Measurements from ENCODE around the gene HK1.

HK1 gene

GRCh38 chr10:69346776-69347175 is 68.5 kb downstream of the HK1 start:
- DNase-seq (ENCODE audit: low spot score) = no peak

GRCh38 chr10:69348816-69349541 is 70.7 kb downstream of the HK1 start:
- DNase-seq (ENCODE audit: low spot score) = no peak

- no peak for DNase-seq (ENCODE audit: low spot score)
Observed at GRCh38 chr10:69349542-69349888, 71.2 kb downstream of the HK1 start.

GRCh38 chr10:69351589-69351988 is 73.3 kb downstream of the HK1 start:
- DNase-seq (ENCODE audit: low spot score) = no peak

GRCh38 chr10:69352569-69353264 is 74.4 kb downstream of the HK1 start:
- DNase-seq (ENCODE audit: low spot score) = no peak

- DNase-seq (ENCODE audit: low spot score) = no peak
Observed at GRCh38 chr10:69353977-69354635, 75.8 kb downstream of the HK1 start.

- no peak for DNase-seq (ENCODE audit: low spot score)
Observed at GRCh38 chr10:69356187-69356586, 77.9 kb downstream of the HK1 start.

GRCh38 chr10:69358148-69358795 is 80.0 kb downstream of the HK1 start:
- no peak for DNase-seq (ENCODE audit: low spot score)

GRCh38 chr10:69359148-69359547 is 80.9 kb downstream of the HK1 start:
- no peak for DNase-seq (ENCODE audit: low spot score)

- DNase-seq (ENCODE audit: low spot score) = no peak
Observed at GRCh38 chr10:69359594-69359993, 81.3 kb downstream of the HK1 start.

GRCh38 chr10:69360485-69361302 is 82.4 kb downstream of the HK1 start:
- DNase-seq (ENCODE audit: low spot score) = no peak

GRCh38 chr10:69361303-69361614 is 83.0 kb downstream of the HK1 start:
- no peak for DNase-seq (ENCODE audit: low spot score)

- DNase-seq (ENCODE audit: low spot score) = no peak
Observed at GRCh38 chr10:69362471-69362954, 84.2 kb downstream of the HK1 start.

GRCh38 chr10:69363666-69364065 is 85.4 kb downstream of the HK1 start:
- DNase-seq (ENCODE audit: low spot score) = no peak

GRCh38 chr10:69364232-69364940 is 86.1 kb downstream of the HK1 start:
- no peak for DNase-seq (ENCODE audit: low spot score)

GRCh38 chr10:69366738-69367137 is 88.4 kb downstream of the HK1 start:
- no peak for DNase-seq (ENCODE audit: low spot score)

- no peak for DNase-seq (ENCODE audit: low spot score)
Observed at GRCh38 chr10:69367469-69367868, 89.2 kb downstream of the HK1 start.

GRCh38 chr10:69372126-69372980 is 94.1 kb downstream of the HK1 start:
- DNase-seq (ENCODE audit: low spot score) = no peak

- DNase-seq (ENCODE audit: low spot score) = no peak
Observed at GRCh38 chr10:69374242-69374641, 95.9 kb downstream of the HK1 start.

- no peak for DNase-seq (ENCODE audit: low spot score)
Observed at GRCh38 chr10:69374931-69375306, 96.6 kb downstream of the HK1 start.

All from COLO829 (cell line).